PFSK-1 (cell line): Measurements from ENCODE around the gene MYH9.

ENCODE experiments used
- FOXP2 ChIP-seq: optimal IDR thresholded peaks from 2 replicates; pipeline ENCODE3; 2011; ENCODE audit warnings: borderline replicate concordance, control low read depth, inconsistent platforms; ENCODE audit not compliant: insufficient read depth; ENCODE audit errors: extremely low read length, extremely low read depth
- POLR2AphosphoS5 ChIP-seq: IDR thresholded peaks from 2 replicates; pipeline ENCODE4 v1.6.1; 2012; ENCODE audit warnings: low read depth, mild to moderate bottlenecking, control low read depth, low read length, moderate library complexity
- REST ChIP-seq, 2 experiments: IDR thresholded peaks; 2 replicates each; pipeline versions ENCODE4 v1.6.1 to v1.8.0; 2011 to 2012; ENCODE audit warnings: low read depth in 2 of 2, low read length in 2 of 2, control low read depth in 1 of 2, inconsistent platforms in 1 of 2, mild to moderate bottlenecking in 1 of 2, moderate library complexity in 1 of 2; ENCODE audit not compliant: insufficient read depth in 1 of 2
- SIN3A ChIP-seq: IDR thresholded peaks from 2 replicates; pipeline ENCODE4 v1.6.1; 2012; ENCODE audit warnings: mild to moderate bottlenecking, low read length, moderate library complexity, borderline replicate concordance; ENCODE audit not compliant: insufficient read depth
- TAF1 ChIP-seq: IDR thresholded peaks from 2 replicates; pipeline ENCODE4 v1.6.1; 2012; ENCODE audit warnings: low read length, control low read depth, borderline replicate concordance; ENCODE audit not compliant: insufficient read depth

GRCh38 chr22:36301851-36302250, 85.9 kb downstream of the MYH9 start:
- no peak for TF ChIP-seq REST (IDR thresholded peaks at IDR 0.05; ENCODE audit: insufficient read depth in 1 of 2, low read depth in 2 of 2, low read length in 2 of 2)
- no peak for TF ChIP-seq TAF1
- TF ChIP-seq POLR2AphosphoS5 = no peak
- TF ChIP-seq SIN3A = no peak
- TF ChIP-seq FOXP2 = no peak
